ENCODE data around the gene SEMA6A. TPM values are rescaled to one million over a fixed set of nuclear protein-coding genes. Genes with fewer than 3 reads are reported as not detected.
"Not testable (repeated sequence)": the region's sequence is repeated elsewhere in the genome, so short reads cannot be mapped to it uniquely, and the experiment has no call there.

The SEMA6A gene
- total and polyA plus RNA-seq, 7 donors: 1.1 to 7.6 (median 3.1) TPM

DNA sequence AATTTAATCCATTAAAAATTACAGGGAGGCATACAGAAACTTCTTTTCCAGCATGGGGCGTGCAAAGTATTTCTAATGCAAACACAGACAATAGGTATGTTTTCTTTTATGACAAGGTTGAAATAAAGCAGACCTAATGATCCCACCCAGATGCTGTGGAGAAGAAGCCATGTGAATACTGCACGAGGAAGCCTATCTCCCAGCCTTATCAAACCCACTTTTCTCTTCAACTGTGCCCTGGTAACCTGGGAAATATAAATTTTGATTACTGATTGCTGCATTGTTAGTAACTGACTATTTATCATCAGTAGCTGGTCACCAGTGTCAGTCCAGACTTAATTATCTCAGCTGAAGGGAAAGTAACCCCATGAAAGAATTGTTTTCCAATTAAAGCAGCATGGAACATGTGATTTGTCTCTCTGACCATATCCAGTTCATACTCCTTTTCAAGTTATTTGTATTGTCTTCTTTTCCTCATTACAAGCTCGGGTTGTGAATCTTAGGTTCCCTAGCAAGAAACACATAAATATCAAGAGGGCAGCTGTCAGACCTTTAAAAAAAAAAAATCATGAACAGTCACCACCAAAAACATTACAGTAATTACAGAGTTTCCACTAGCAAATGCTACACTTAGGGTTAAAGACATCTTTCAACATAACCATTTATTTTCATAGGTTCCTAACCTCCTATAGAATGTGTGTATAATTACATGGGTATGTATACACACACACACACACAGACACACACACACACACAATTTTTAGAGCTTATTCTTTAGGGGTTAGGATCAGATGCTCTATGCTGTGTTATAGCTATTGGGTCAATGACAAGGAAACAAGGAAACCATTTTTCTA lies 50.3 kb downstream of the SEMA6A start:
- H3K4me1 ChIP-seq: peaks cover 6% of the 10 kb centered on the region
- ATAC-seq: no peak
- H3K27me3 ChIP-seq (ENCODE audit: insufficient read depth in 3 of 3, low read length in 2 of 3): no peaks in the 10 kb centered on the region
- TF ChIP-seq, protein P1, sequence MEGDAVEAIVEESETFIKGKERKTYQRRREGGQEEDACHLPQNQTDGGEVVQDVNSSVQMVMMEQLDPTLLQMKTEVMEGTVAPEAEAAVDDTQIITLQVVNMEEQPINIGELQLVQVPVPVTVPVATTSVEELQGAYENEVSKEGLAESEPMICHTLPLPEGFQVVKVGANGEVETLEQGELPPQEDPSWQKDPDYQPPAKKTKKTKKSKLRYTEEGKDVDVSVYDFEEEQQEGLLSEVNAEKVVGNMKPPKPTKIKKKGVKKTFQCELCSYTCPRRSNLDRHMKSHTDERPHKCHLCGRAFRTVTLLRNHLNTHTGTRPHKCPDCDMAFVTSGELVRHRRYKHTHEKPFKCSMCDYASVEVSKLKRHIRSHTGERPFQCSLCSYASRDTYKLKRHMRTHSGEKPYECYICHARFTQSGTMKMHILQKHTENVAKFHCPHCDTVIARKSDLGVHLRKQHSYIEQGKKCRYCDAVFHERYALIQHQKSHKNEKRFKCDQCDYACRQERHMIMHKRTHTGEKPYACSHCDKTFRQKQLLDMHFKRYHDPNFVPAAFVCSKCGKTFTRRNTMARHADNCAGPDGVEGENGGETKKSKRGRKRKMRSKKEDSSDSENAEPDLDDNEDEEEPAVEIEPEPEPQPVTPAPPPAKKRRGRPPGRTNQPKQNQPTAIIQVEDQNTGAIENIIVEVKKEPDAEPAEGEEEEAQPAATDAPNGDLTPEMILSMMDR (IDR thresholded peaks at IDR 0.05): no peak
- WGBS, 3 donors: 69 to 72% (median 70%) methylated on average over 3 of the region's 3 CpGs
- no peak overlapping the region for H3K4me3 ChIP-seq
- no peaks in the 10 kb centered on the region for H3K9me3 ChIP-seq
- intact Hi-C loops (cut with DNase I): no loop called here
- H3K36me3 ChIP-seq (ENCODE audit: insufficient read depth in 1 of 2, low read depth in 1 of 2): no peaks in the 10 kb centered on the region
- H3K27ac ChIP-seq: no peak overlapping the region
- no peak for DNase-seq

GRCh38 chr5:116523182-116523581 lies 51.4 kb downstream of the SEMA6A start:
- H3K4me3 ChIP-seq; H3K4me1 ChIP-seq; DNase-seq; ATAC-seq; H3K27me3 ChIP-seq (ENCODE audit: insufficient read depth in 3 of 3, low read length in 2 of 3); H3K27ac ChIP-seq; H3K36me3 ChIP-seq (ENCODE audit: insufficient read depth in 1 of 2, low read depth in 1 of 2); intact Hi-C loops (cut with DNase I); H3K9me3 ChIP-seq: not testable (repeated sequence)
- 95 to 97% (median 97%) methylated on average over 11 of the region's 11 CpGs for WGBS, 3 donors

GRCh38 chr5:116522356-116523136 lies 52.1 kb downstream of the SEMA6A start:
- DNase-seq (no peak), ATAC-seq (no peak)
- no peaks in the 10 kb centered on the region for H3K36me3 ChIP-seq (ENCODE audit: insufficient read depth in 1 of 2, low read depth in 1 of 2)
- H3K4me3 ChIP-seq: no peak overlapping the region
- no peaks in the 10 kb centered on the region for H3K9me3 ChIP-seq
- no peaks in the 10 kb centered on the region for H3K27me3 ChIP-seq (ENCODE audit: insufficient read depth in 3 of 3, low read length in 2 of 3)
- H3K27ac ChIP-seq: no peak overlapping the region
- whole genome bisulfite sequencing, 3 donors: 75 to 82% (median 80%) methylated on average over 9 of the region's 9 CpGs
- no peaks in the 10 kb centered on the region for H3K4me1 ChIP-seq
- intact Hi-C loops (cut with DNase I): no loop called here
- TF ChIP-seq, protein P1 (IDR thresholded peaks at IDR 0.05): no peak

- no peaks in the 10 kb centered on the region for H3K36me3 ChIP-seq (ENCODE audit: insufficient read depth in 1 of 2, low read depth in 1 of 2)
- 52 to 61% (median 54%) methylated on average over 5 of the region's 5 CpGs for WGBS, 3 donors
- no peaks in the 10 kb centered on the region for H3K9me3 ChIP-seq
- H3K4me3 ChIP-seq: no peak overlapping the region
- H3K27me3 ChIP-seq (ENCODE audit: insufficient read depth in 3 of 3, low read length in 2 of 3): no peaks in the 10 kb centered on the region
- no peak overlapping the region for H3K27ac ChIP-seq
- H3K4me1 ChIP-seq: peaks cover 3% of the 10 kb centered on the region
- TF ChIP-seq, protein P1 (IDR thresholded peaks at IDR 0.05): no peak
- ATAC-seq (peak; percentile 36 to 78 (median 61)), DNase-seq (peak; percentile 17 to 52)
- intact Hi-C loops (cut with DNase I): no loop called here
These were observed 53.3 kb downstream of the SEMA6A start for GRCh38 chr5:116521173-116521872.
